SK-N-SH (cell line): ENCODE results near the gene MTHFS. TPM values are rescaled to one million over a fixed set of nuclear protein-coding genes. Genes with fewer than 3 reads are reported as not detected.

Experiments
- CTCF ChIA-PET: fragments of 300-600, 350-600 bp; formaldehyde crosslinking; extraction: SDS; loops from one replicate; lab custom pipeline; 2021; lab: Yijun Ruan, JAX
- POLR2A ChIA-PET: fragments of 350-600 bp; sonication (Branson Sonifier 250); formaldehyde crosslinking; extraction: SDS; loops from one replicate; lab custom pipeline; 2020; ENCODE audit warnings: antibody characterized with exemption, inconsistent platforms; lab: Yijun Ruan, JAX
- DNase-seq: peaks from one replicate; pipeline ENCODE4 v3.0.0; 2012
- H2AFZ ChIP-seq: fragments of 200-600 bp; sonication (generic); 2 replicates; pipeline ENCODE4 v1.8.1; 2016; ENCODE audit warnings: antibody characterized with exemption, mild to moderate bottlenecking, low read depth
- H3F3A ChIP-seq: fragments of 200-600 bp; sonication (generic); replicated peaks from 2 replicates; pipeline ENCODE3; 2016; ENCODE audit warnings: antibody characterized with exemption, mild to moderate bottlenecking; ENCODE audit not compliant: insufficient read depth
- H3K27ac ChIP-seq, 2 experiments: fragments of 200-500 bp in 1 of 2; fragments of 200-600 bp in 1 of 2; sonication (Bioruptor generic) in 1 of 2; sonication (generic), shearing (Covaris generic) in 1 of 2; 2 replicates each; pipeline versions ENCODE4 v1.5.1 to v1.6.1; 2014 to 2016; ENCODE audit warnings: low read depth in 2 of 2, inconsistent platforms in 1 of 2, low read length in 1 of 2, mild to moderate bottlenecking in 1 of 2, mixed read lengths in 1 of 2
- H3K27me3 ChIP-seq: fragments of 200-600 bp; sonication (generic), shearing (Covaris generic); 2 replicates; pipeline ENCODE4 v1.6.1; 2016; ENCODE audit warnings: mixed run types; ENCODE audit not compliant: insufficient read depth
- H3K36me3 ChIP-seq, 2 experiments: fragments of 200-500 bp in 1 of 2; fragments of 200-600 bp in 1 of 2; sonication (Bioruptor generic) in 1 of 2; sonication (generic) in 1 of 2; replicated peaks in 1 of 2; 2 replicates each; pipeline versions ENCODE3 to v1.5.1; 2014 to 2016; ENCODE audit warnings: low read length in 1 of 2, mild to moderate bottlenecking in 1 of 2; ENCODE audit not compliant: insufficient read depth in 2 of 2, control insufficient read depth in 1 of 2
- H3K4me1 ChIP-seq, 2 experiments: fragments of 200-500 bp in 1 of 2; fragments of 200-600 bp in 1 of 2; sonication (Bioruptor generic) in 1 of 2; sonication (generic), shearing (Covaris generic) in 1 of 2; 2 replicates each; pipeline versions ENCODE4 v1.5.1 to v1.6.1; 2014 to 2016; ENCODE audit warnings: low read depth in 1 of 2, low read length in 1 of 2, mixed run types in 1 of 2; ENCODE audit not compliant: insufficient read depth in 2 of 2, control insufficient read depth in 1 of 2
- H3K4me2 ChIP-seq: fragments of 200-600 bp; sonication (generic), shearing (Covaris generic); 2 replicates; pipeline ENCODE4 v1.6.1; 2017; ENCODE audit warnings: mixed run types
- H3K4me3 ChIP-seq, 2 experiments: fragments of 200-500 bp in 1 of 2; fragments of 200-600 bp in 1 of 2; sonication (Bioruptor generic) in 1 of 2; sonication (generic), shearing (Covaris generic) in 1 of 2; 2 replicates each; pipeline versions ENCODE4 v1.5.1 to v1.8.1; 2014 to 2016; ENCODE audit warnings: low read depth in 2 of 2, inconsistent platforms in 1 of 2, low read length in 1 of 2, mild to moderate bottlenecking in 1 of 2, mixed read lengths in 1 of 2, moderate library complexity in 1 of 2
- H3K79me2 ChIP-seq: fragments of 200-600 bp; sonication (generic); 2 replicates; pipeline ENCODE4 v1.8.1; 2017; ENCODE audit warnings: mild to moderate bottlenecking; ENCODE audit not compliant: insufficient read depth
- H3K9ac ChIP-seq: fragments of 200-600 bp; sonication (generic); 2 replicates; pipeline ENCODE4 v1.6.1; 2017; ENCODE audit warnings: mixed run types
- H3K9me2 ChIP-seq: fragments of 200-600 bp; sonication (generic); 2 replicates; pipeline ENCODE4 v1.6.1; 2017; ENCODE audit warnings: mixed run types
- H3K9me3 ChIP-seq: fragments of 200-600 bp; sonication (generic); 2 replicates; pipeline ENCODE4 v1.6.1; 2017; ENCODE audit warnings: mixed run types, mild to moderate bottlenecking, moderate library complexity
- H4K20me1 ChIP-seq: fragments of 200-600 bp; sonication (generic); 2 replicates; pipeline ENCODE4 v1.6.1; 2017; ENCODE audit warnings: mild to moderate bottlenecking, mixed run types; ENCODE audit not compliant: insufficient read depth
- CTCF ChIP-seq: fragments of 200-600 bp; sonication (generic); IDR thresholded peaks from 2 replicates; pipeline ENCODE4 v1.6.1; 2017; ENCODE audit warnings: antibody characterized with exemption, mild to moderate bottlenecking, moderate library complexity
- EP300 ChIP-seq, 2 experiments: IDR thresholded peaks; 2 replicates each; pipeline versions ENCODE4 v1.4.0 to v1.6.1; 2012; ENCODE audit warnings: borderline replicate concordance in 1 of 2, low read depth in 1 of 2, low read length in 1 of 2
- FOSL2 ChIP-seq: IDR thresholded peaks from 2 replicates; pipeline ENCODE4 v1.4.0; 2012; ENCODE audit warnings: low read depth, mild to moderate bottlenecking, moderate library complexity, borderline replicate concordance
- FOXM1 ChIP-seq: IDR thresholded peaks from 2 replicates; pipeline ENCODE4 v1.4.0; 2012; ENCODE audit warnings: low read depth, mild to moderate bottlenecking
- IRF3 ChIP-seq: fragments of 150-350 bp; IDR thresholded peaks from 2 replicates; pipeline ENCODE4 v1.6.1; 2016; ENCODE audit warnings: mild to moderate bottlenecking, low read depth, low read length
- JUND ChIP-seq: IDR thresholded peaks from 2 replicates; pipeline ENCODE4 v1.4.0; 2012
- MAX ChIP-seq: IDR thresholded peaks from 2 replicates; pipeline ENCODE4 v1.4.0; 2012; ENCODE audit warnings: low read depth
- MEF2A ChIP-seq: IDR thresholded peaks from 2 replicates; pipeline ENCODE4 v1.4.0; 2012; ENCODE audit warnings: low read depth, borderline replicate concordance
- MXI1 ChIP-seq: IDR thresholded peaks from 2 replicates; pipeline ENCODE4 v1.6.1; 2012; ENCODE audit warnings: mild to moderate bottlenecking, low read depth, low read length, improper control_type of control experiment
- NRF1 ChIP-seq: IDR thresholded peaks from 2 replicates; pipeline ENCODE4 v1.6.1; 2012; ENCODE audit warnings: low read depth, mild to moderate bottlenecking, low read length
- POLR2AphosphoS5 ChIP-seq: IDR thresholded peaks from 2 replicates; pipeline ENCODE4 v1.6.1; 2012; ENCODE audit warnings: low read depth, low read length
- RAD21 ChIP-seq: IDR thresholded peaks from 2 replicates; pipeline ENCODE4 v1.6.1; 2012; ENCODE audit warnings: mild to moderate bottlenecking, low read length
- RCOR1 ChIP-seq: fragments of 150-350 bp; IDR thresholded peaks from 2 replicates; pipeline ENCODE4 v1.6.1; 2017; ENCODE audit warnings: antibody characterized with exemption, low read length
- SIN3A ChIP-seq: IDR thresholded peaks from 2 replicates; pipeline ENCODE4 v1.6.1; 2012; ENCODE audit warnings: low read depth, mild to moderate bottlenecking, low read length, moderate library complexity, borderline replicate concordance
- SMC3 ChIP-seq: IDR thresholded peaks from 2 replicates; pipeline ENCODE4 v1.6.1; 2012; ENCODE audit warnings: low read depth, low read length, improper control_type of control experiment
- TAF1 ChIP-seq: IDR thresholded peaks from 2 replicates; pipeline ENCODE4 v1.6.1; 2012; ENCODE audit warnings: low read depth, mild to moderate bottlenecking, low read length, moderate library complexity, borderline replicate concordance
- TEAD4 ChIP-seq: IDR thresholded peaks from 2 replicates; pipeline ENCODE4 v1.4.0; 2012; ENCODE audit warnings: mild to moderate bottlenecking, borderline replicate concordance; ENCODE audit not compliant: insufficient read depth
- USF1 ChIP-seq: IDR thresholded peaks from 2 replicates; pipeline ENCODE4 v1.4.0; 2012; ENCODE audit warnings: low read depth, borderline replicate concordance
- YY1 ChIP-seq: IDR thresholded peaks from 2 replicates; pipeline ENCODE4 v1.4.0; 2012; ENCODE audit warnings: low read depth, mild to moderate bottlenecking
- whole genome bisulfite sequencing: methylation state at CpG from one replicate; pipeline ENCODE4 v1.1.6; 2017; ENCODE audit warnings: low lambda C conversion rate; 5-methylcytosine and 5-hydroxymethylcytosine counted together
- polyA plus RNA-seq, 3 experiments: library from polyadenylated mRNA; depleted of rRNA; stranded (reverse); fragments of >200 nt; gene quantifications; 2 replicates each; pipeline ENCODE4 v1.2.3, GENCODE V29; 2012
- TF ChIP-seq, protein P1 (sequence below): IDR thresholded peaks from 2 replicates; pipeline ENCODE4 v1.4.0; 2012; ENCODE audit warnings: low read depth, borderline replicate concordance

MTHFS gene
- polyA plus RNA-seq, 1 of the 3 experiments (the other 2 are of a cell fraction): 21.9 TPM

- H3K27me3 ChIP-seq: no peaks in the 10 kb centered on the region
- 97% methylated on average over 2 of the region's 2 CpGs for WGBS
- H4K20me1 ChIP-seq: no peaks in the 10 kb centered on the region
- ChIA-PET POLR2A (no interaction called here), CTCF (interaction anchor here (2.4 to 10.1 kb wide), 3 partner anchors 14 to 521 kb away, joined by 7 to 198 read pairs (median 13); no protein-coding TSS in a partner anchor)
- no peaks in the 10 kb centered on the region for H3K9me2 ChIP-seq
- H3K4me1 ChIP-seq: no peaks in the 10 kb centered on the region; a peak in 2 of 4 replicates
- no peaks in the 10 kb centered on the region for H3K9me3 ChIP-seq
- H3K79me2 ChIP-seq: no peaks in the 10 kb centered on the region
- no peak overlapping the region for H3K27ac ChIP-seq
- H3F3A ChIP-seq: no peaks in the 10 kb centered on the region
- TF ChIP-seq IRF3 (no peak), TAF1 (no peak), TEAD4 (no peak)
- peaks cover 0 to 2% of the 10 kb centered on the region in 2 experiments for H3K36me3 ChIP-seq
- H3K9ac ChIP-seq: no peak overlapping the region
- no peak overlapping the region for H2AFZ ChIP-seq
- no peak overlapping the region for H3K4me3 ChIP-seq
- no peak overlapping the region for H3K4me2 ChIP-seq
- no peak for DNase-seq
These were observed 36.2 kb downstream of the MTHFS start for GRCh38 chr15:79860661-79861060.

- H3K9me3 ChIP-seq: no peaks in the 10 kb centered on the region
- H2AFZ ChIP-seq: no peak overlapping the region
- H3K27me3 ChIP-seq: no peaks in the 10 kb centered on the region
- no peak overlapping the region for H3K27ac ChIP-seq
- no peaks in the 10 kb centered on the region for H3K9me2 ChIP-seq
- no peaks in the 10 kb centered on the region for H3K79me2 ChIP-seq
- CTCF ChIA-PET: interaction anchor here (0.9 to 10.1 kb wide), 7 partner anchors 8 to 519 kb away, joined by 3 to 198 read pairs (median 5); no protein-coding TSS in a partner anchor
- H3K4me1 ChIP-seq: peaks cover 0 to 6% of the 10 kb centered on the region in 2 experiments; a peak in 2 of 4 replicates
- WGBS: 90% methylated on average over 2 of the region's 2 CpGs
- no peaks in the 10 kb centered on the region for H3K36me3 ChIP-seq
- H3K9ac ChIP-seq: no peak overlapping the region
- H3K4me2 ChIP-seq: no peak overlapping the region
- POLR2A ChIA-PET: no interaction called here
- no peak for DNase-seq
- no peaks in the 10 kb centered on the region for H4K20me1 ChIP-seq
- H3F3A ChIP-seq: no peaks in the 10 kb centered on the region
- H3K4me3 ChIP-seq: no peak overlapping the region
- no peak for TF ChIP-seq MAX
- no peak for TF ChIP-seq TEAD4
- no peak for TF ChIP-seq IRF3
- peak; percentile 62 for TF ChIP-seq RAD21
- TF ChIP-seq FOXM1: no peak
- no peak for TF ChIP-seq USF1
- TF ChIP-seq MEF2A: no peak
- TF ChIP-seq SMC3: peak; percentile 15; the same call in 1 of the 2 replicates
- no peak for TF ChIP-seq MXI1
- TF ChIP-seq JUND: no peak
- TF ChIP-seq FOSL2: no peak
- no peak for TF ChIP-seq EP300 (IDR thresholded peaks at IDR 0.05; ENCODE audit: borderline replicate concordance in 1 of 2, low read depth in 1 of 2, low read length in 1 of 2)
- TF ChIP-seq YY1: no peak
- TF ChIP-seq, protein P1, sequence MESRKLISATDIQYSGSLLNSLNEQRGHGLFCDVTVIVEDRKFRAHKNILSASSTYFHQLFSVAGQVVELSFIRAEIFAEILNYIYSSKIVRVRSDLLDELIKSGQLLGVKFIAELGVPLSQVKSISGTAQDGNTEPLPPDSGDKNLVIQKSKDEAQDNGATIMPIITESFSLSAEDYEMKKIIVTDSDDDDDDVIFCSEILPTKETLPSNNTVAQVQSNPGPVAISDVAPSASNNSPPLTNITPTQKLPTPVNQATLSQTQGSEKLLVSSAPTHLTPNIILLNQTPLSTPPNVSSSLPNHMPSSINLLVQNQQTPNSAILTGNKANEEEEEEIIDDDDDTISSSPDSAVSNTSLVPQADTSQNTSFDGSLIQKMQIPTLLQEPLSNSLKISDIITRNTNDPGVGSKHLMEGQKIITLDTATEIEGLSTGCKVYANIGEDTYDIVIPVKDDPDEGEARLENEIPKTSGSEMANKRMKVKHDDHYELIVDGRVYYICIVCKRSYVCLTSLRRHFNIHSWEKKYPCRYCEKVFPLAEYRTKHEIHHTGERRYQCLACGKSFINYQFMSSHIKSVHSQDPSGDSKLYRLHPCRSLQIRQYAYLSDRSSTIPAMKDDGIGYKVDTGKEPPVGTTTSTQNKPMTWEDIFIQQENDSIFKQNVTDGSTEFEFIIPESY: no peak
- no peak for TF ChIP-seq SIN3A
- no peak for TF ChIP-seq NRF1
- peak; percentile 51 for TF ChIP-seq CTCF
- no peak for TF ChIP-seq RCOR1
- no peak for TF ChIP-seq POLR2AphosphoS5
These were observed 38.3 kb downstream of the MTHFS start for GRCh38 chr15:79858469-79858868.
